NOMO-1 treated with DMSO at 0.1 percent for 48 hours (cell line): ENCODE results near the gene PPME1.
"Not testable (repeated sequence)": the region's sequence is repeated elsewhere in the genome, so short reads cannot be mapped to it uniquely, and the experiment has no call there.

Source experiments
- DNase-seq: peaks from one replicate; lab custom pipeline; 2025; ENCODE audit not compliant: unreplicated experiment; lab: John Stamatoyannopoulos, UW

Gene PPME1

GRCh38 chr11:74170694-74171629, at the start of gene PPME1, which contains the start of gene C2CD3:
TSS of gene PPME1 (plus strand) at chr11:74171289. CDS start at chr11:74171422, 133 bp downstream.
TSS of gene C2CD3 (minus strand) at chr11:74171002. CDS start at chr11:74170792, 210 bp downstream.
- peak; percentile 100 for DNase-seq

- DNase-seq = no peak
Observed at GRCh38 chr11:74121804-74122203, 49.3 kb upstream of the PPME1 start.

GRCh38 chr11:74123008-74123448, 48.1 kb upstream of the PPME1 start:
- no peak for DNase-seq

GRCh38 chr11:74129121-74129520, 42.0 kb upstream of the PPME1 start:
- DNase-seq = not testable (repeated sequence)

GRCh38 chr11:74132833-74133232, 38.3 kb upstream of the PPME1 start:
- no peak for DNase-seq

- DNase-seq = no peak
Observed at GRCh38 chr11:74133436-74133835, 37.7 kb upstream of the PPME1 start.

GRCh38 chr11:74134661-74135060, 36.4 kb upstream of the PPME1 start:
- DNase-seq = no peak

GRCh38 chr11:74135127-74135840, 35.8 kb upstream of the PPME1 start:
- DNase-seq = no peak

- no peak for DNase-seq
Observed at GRCh38 chr11:74138021-74138420, 33.1 kb upstream of the PPME1 start.

GRCh38 chr11:74138572-74138971, 32.5 kb upstream of the PPME1 start:
- no peak for DNase-seq

- no peak for DNase-seq
Observed at GRCh38 chr11:74139151-74139918, 31.8 kb upstream of the PPME1 start.

GRCh38 chr11:74139919-74140431, 31.1 kb upstream of the PPME1 start:
- DNase-seq = not testable (repeated sequence)

- no peak for DNase-seq
Observed at GRCh38 chr11:74141241-74141695, 29.8 kb upstream of the PPME1 start.

- DNase-seq = no peak
Observed at GRCh38 chr11:74141908-74142307, 29.2 kb upstream of the PPME1 start.

GRCh38 chr11:74142624-74143023, 28.5 kb upstream of the PPME1 start:
- DNase-seq = no peak

- no peak for DNase-seq
Observed at GRCh38 chr11:74144592-74144991, 26.5 kb upstream of the PPME1 start.

GRCh38 chr11:74147199-74147929, 23.7 kb upstream of the PPME1 start:
- no peak for DNase-seq

GRCh38 chr11:74153224-74153623, 17.9 kb upstream of the PPME1 start:
- DNase-seq = no peak

GRCh38 chr11:74154620-74155281, 16.3 kb upstream of the PPME1 start:
- no peak for DNase-seq

- DNase-seq = no peak
Observed at GRCh38 chr11:74157169-74157568, 13.9 kb upstream of the PPME1 start.
